HG03159 (cell line): Measurements from ENCODE around the gene L3HYPDH.
A peak's percentile ranks its signal among the peaks of the same experiment; 100 is the strongest.
"Not testable (repeated sequence)": the region's sequence is repeated elsewhere in the genome, so short reads cannot be mapped to it uniquely, and the experiment has no call there.

ENCODE experiments used
- ATAC-seq: cut with Tn5 transposase; IDR thresholded peaks from one replicate; pipeline ENCODE4 v1.9.1; 2021; ENCODE audit warnings: mild to moderate bottlenecking, moderate library complexity; ENCODE audit not compliant: unreplicated experiment

The L3HYPDH gene

GRCh38 chr14:59480166-59480565, 4.0 kb downstream of the L3HYPDH start:
- no peak for ATAC-seq

DNA sequence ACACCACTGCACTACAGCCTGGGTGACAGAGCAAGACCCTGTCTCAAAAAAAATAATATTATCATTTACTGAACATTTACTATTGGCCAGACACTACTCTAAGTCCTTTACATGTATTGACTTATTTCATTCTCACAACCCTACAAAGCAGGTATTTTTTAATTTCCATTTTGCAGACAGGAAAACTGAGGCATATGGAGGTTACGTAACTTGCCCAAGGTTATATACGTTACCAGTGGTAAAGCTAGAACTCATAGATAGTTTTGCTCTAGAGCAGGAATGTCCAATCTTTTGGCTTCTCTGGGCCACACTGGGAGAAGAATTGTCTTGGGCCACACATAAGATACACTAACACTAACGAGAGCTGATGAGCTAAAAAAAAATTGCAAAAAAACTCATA, 5.7 kb downstream of the L3HYPDH start:
- no peak for ATAC-seq

GRCh38 chr14:59475709-59476108, 8.5 kb downstream of the L3HYPDH start:
- no peak for ATAC-seq

- no peak for ATAC-seq
These were observed 10.0 kb downstream of the L3HYPDH start for GRCh38 chr14:59474172-59474571.

DNA sequence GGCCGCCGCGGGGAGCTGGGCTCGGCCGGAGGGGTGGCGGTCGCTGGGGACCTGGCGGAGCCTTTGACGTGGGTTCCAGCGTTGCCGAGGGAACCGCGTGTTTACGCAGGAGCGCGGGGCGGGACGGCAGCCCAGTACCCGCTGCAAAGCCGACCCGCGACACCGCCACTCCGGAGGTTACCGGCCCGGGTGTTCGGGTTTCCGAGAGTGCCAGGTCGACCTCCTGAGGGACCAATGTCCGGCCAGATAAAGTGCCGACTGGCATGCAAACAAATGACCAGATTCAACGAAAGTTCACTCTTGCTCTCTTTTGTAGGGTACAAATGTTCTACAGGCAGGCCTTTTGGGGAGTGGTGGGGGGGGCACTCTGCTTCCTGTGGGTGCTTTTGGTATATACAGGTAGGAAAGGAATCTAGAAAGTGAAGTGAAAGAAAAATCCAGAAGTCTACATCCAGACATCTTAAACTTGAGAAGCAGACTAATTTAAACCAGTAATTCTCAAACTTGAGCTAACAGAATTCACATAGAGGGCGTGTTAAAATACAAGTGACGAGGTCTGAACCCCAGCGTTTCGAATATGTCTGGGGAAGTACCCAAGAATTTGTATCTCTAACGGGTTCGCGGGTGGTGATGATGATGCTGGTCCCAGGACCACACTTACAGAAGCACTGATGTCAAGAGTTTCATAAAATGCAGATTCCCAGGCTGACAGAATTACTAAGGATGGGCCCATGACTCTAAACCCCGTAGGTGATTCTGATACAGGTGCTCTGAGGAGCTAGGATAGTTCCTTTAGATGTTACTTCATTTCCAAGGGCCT, 18.7 kb downstream of the L3HYPDH start, which contains the start of gene GPR135:
GPR135 (minus strand) TSS at position 65 of the 820 bp plus-strand sequence. CDS start 154 bp downstream, outside the sequence.
- ATAC-seq = peak; percentile 40

GRCh38 chr14:59464486-59465315, 19.5 kb downstream of the L3HYPDH start:
- ATAC-seq = peak; percentile 63

DNA sequence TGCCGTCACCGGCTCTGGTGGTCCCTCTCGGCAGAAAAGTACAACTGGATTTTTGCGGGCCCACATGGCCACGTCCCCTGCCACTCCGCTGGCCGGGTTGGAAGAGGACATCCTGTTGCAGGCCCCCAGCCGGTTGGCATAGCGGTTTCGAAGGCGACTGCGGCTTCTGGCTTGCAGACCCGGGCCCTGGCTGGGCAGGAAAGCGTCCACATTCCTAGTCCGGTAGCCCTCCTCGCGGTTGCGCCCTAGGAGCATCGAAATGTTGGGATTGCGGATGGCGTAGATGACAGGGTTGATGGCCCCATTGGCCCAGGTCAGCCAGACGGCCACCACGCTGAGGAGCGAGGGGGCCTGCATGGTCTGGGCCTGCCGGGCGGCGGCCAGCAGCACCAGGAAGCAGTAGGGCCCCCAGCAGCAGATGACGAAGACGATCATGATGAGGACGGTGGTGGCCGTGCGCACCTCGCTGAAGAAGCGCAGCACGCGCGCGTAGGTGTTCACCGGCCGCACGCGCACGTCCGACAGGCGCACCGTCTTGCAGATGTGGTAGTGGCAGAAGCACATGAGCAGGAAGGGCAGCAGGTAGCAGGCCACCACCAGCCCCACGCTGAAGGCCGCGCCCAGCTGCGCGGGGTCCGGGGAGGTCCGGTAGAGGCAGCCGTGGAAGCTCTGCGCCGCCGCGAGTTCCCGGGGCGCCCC, 20.3 kb downstream of the L3HYPDH start:
- peak; percentile 18 for ATAC-seq

GRCh38 chr14:59461891-59462290, 22.3 kb downstream of the L3HYPDH start:
- no peak for ATAC-seq

DNA sequence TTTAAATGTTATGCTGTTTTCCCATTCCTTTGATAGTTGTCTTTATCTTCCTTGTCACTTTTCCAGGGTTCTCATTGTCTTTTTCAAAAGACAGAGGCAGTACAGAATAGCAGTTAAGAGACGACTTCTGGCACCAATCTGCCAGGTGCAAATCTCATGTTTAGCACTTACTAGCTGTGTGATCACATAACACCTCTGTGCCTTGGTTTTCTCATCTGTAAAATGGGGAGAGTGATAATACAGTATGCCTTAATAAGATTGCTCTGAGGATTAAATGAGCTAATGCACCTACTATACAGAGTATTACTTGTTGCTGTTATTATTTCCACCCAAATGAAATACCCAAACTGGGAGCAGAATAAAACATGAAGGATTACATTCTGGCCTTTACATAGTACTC, 23.8 kb downstream of the L3HYPDH start:
- no peak for ATAC-seq

DNA sequence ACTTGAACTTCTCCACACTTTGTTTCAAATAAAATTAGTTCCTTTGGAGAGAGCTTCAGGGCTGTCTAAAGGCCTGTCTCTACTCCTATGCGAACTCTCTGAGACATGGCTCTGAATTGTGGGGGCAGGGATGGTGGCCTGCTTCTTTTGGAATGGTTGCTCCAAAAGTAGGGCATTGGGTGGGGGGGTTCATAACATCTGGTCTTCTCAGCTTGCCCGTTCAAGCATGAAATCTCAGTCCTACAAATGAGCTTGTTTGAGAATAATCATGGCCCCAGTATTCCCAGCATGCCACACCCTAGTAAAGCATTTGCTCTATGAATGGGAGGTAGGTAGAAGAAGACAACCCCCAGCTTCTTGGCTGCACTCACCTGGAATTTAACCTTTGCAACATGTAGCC, 25.7 kb downstream of the L3HYPDH start:
- no peak for ATAC-seq

GRCh38 chr14:59455411-59455810, 28.8 kb downstream of the L3HYPDH start:
- no peak for ATAC-seq

DNA sequence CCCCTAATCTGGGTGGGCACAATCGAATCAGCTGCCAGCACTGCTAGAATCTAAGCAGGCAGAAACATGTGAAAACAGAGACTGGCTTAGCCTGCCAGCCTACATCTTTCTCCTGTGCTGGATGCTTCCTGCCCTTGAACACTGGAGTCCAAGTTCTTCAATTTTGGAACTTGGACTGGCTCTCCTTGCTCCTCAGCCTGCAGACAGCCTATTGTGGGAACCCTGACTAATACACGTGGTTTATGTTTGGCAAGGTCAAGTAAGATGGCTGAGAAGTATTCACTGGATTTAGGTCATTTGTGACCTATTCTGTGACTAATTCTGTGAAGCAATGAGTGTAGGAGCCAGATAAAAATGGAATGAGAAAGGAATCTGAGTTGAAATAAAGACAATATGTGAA, 30.1 kb downstream of the L3HYPDH start:
- ATAC-seq = no peak

- ATAC-seq = no peak
These were observed 32.4 kb downstream of the L3HYPDH start for GRCh38 chr14:59451849-59452248.

- ATAC-seq = no peak
These were observed 33.5 kb downstream of the L3HYPDH start for GRCh38 chr14:59450716-59451115.

DNA sequence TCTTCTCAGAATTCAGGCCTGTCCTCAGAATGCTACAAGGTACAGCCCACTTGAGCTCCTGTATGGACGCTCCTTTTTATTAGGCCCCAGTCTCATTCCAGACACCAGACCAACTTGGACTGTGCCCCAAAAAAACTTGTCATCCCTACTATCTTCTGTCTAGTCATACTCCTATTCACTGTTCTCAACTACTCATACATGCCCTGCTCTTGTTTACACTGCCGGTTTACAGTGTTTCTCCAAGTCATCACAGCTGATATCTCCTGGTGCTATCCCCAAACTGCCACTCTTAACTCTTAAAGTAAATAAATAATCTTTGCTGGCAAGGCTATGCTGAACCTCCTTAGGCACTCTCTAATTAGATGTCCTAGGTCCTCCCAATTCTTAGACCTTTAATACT, 35.5 kb downstream of the L3HYPDH start:
- not testable (repeated sequence) for ATAC-seq

DNA sequence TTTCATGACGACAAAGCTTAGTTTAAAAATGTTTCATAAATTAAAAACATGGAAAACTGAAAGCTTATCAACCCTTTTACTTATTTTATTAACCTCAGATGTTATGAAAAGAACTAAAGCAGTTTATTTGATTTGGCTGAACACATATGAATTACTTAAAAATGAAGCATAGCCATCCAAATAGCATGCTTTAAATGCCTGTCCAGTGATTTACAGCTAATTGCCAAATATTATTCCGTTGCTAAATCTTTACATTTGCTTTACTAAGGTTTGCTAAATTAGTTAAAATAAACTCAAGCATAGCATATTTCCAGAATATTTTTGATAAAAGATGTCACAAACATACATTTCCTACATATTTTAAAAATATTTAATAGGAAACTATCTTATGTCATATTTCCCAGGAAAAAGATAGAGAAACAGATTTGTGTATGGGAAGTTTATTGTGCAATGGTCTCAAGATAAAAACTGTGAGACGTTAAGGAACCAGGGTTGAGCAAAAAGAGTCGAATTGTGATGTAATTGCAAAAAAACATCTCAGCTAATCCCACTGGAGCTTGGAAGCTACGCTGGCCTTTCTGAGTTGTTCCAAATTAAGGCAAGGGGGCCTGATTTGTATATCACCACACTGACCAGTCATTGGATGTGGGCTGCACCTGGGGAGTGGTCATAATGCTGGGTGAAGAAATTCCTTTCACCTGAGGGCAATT, 44.8 kb downstream of the L3HYPDH start:
- ATAC-seq = no peak

DNA sequence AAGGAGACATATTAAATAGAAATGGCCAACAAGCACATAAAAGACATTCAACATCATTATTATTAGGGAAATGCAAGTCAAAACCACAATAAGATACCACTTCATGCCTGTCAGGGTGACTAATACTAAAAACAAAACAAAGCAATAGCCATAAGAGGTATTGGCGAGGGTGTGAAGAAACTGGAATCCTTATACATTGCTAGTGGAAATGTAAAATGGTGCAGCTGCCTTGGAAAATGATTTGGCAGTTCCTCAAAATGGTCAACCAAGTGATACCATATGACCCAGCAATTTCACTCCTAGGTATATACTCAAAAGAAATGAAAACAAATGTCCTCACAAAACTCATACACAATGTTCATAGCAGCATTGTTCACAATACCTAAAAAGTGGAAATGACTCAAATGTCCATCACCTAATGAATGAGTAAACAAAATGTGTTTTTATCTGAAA, 46.0 kb downstream of the L3HYPDH start:
- ATAC-seq = no peak

- no peak for ATAC-seq
These were observed 48.2 kb downstream of the L3HYPDH start for GRCh38 chr14:59435987-59436386.

- ATAC-seq = no peak
These were observed 49.1 kb downstream of the L3HYPDH start for GRCh38 chr14:59435101-59435500.

DNA sequence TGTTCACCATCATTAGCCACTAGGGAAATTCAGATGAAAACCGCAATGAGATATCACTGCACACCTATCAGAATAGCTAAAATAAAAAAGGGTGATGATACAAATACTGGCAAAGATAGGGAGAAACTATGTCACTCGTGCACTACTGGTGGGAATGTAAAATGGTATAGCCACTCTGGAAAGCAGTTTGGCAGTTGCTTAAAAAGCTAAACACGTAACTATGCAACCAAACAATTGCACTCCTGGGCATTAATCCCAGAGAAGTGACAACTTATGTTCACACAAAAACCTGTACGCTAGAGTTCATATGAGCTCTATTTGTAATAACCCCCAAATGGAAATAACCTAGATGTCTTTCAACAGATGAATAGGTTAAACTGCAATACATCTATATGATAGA, 54.4 kb downstream of the L3HYPDH start:
- no peak for ATAC-seq

DNA sequence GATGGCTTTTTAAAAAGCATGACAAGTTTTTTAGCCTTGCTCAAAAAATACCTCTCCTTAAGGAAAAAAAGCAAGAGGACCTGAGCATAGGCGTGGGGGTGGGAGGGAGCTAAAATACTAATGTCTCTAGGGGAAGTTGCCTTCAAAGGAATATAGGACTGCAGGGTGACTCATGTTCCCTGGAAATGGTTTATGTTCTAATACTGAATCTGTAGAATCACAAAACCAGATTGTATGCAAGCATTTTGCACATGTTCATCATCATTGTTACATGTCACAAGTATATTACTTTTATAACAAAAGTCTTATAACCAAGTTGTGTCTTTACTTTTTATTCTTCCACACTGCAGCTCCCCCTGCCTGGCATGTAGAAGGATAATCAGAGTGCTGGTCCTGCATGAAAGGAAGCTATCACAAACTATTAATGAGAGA, 55.6 kb downstream of the L3HYPDH start:
- ATAC-seq = no peak
